Muscle layer of duodenum (tissue), 2 donors: Measurements from ENCODE around the gene TAF4.

Source experiments
- H3K27ac ChIP-seq: one replicate; pipeline ENCODE4 v1.7.0; 2013; ENCODE audit warnings: mild to moderate bottlenecking, low read length
- H3K27me3 ChIP-seq: one replicate; pipeline ENCODE4 v1.7.0; 2013; ENCODE audit warnings: low read depth, mild to moderate bottlenecking, control low read depth, low read length
- H3K36me3 ChIP-seq, 2 donors: one replicate each; pipeline ENCODE4 v1.7.0; 2013; ENCODE audit warnings: low read length in 2 of 2, control low read depth in 1 of 2, mild to moderate bottlenecking in 1 of 2; ENCODE audit not compliant: insufficient read depth in 2 of 2, control insufficient read depth in 1 of 2
- H3K4me1 ChIP-seq, 2 donors: one replicate each; pipeline ENCODE4 v1.7.0; 2013; ENCODE audit warnings: low read length in 2 of 2, mild to moderate bottlenecking in 2 of 2, control low read depth in 1 of 2, moderate library complexity in 1 of 2; ENCODE audit not compliant: insufficient read depth in 2 of 2, control insufficient read depth in 1 of 2
- H3K4me3 ChIP-seq, 2 donors: one replicate each; pipeline ENCODE4 v1.7.0; 2013; ENCODE audit warnings: low read length in 2 of 2, low read depth in 1 of 2, mild to moderate bottlenecking in 1 of 2
- H3K9me3 ChIP-seq, 2 donors: one replicate each; pipeline ENCODE4 v1.7.0; 2013; ENCODE audit warnings: low read length in 2 of 2, control low read depth in 1 of 2, mild to moderate bottlenecking in 1 of 2; ENCODE audit not compliant: control insufficient read depth in 1 of 2
- donor health status: healthy.

TAF4 gene

DNA sequence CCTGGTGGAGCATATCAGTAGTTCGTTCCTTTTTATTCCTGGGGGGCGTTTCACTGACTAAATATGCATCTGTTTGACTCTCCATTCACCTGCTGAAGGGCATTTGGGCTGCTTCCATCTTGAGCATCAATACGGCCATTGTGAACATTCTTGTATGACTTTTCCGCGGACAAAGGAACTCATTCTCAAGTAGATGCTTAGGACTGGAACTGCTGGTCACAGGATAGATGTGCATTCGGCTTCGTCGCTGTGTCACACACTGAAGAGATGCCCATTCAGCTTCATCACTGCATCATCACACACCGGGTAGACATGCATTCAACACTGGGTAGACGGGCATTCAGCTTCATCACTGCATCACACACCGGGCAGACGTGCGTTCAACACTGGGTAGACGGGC is 95.3 kb downstream of the TAF4 start:
- peaks cover 0 to 3% of the 10 kb centered on the region in 2 donors for H3K4me1 ChIP-seq
- H3K36me3 ChIP-seq, result peaks cover 20 to 26% of the 10 kb centered on the region in 2 donors
- no peaks in the 10 kb centered on the region for H3K9me3 ChIP-seq
- H3K27me3 ChIP-seq, result peaks cover 7% of the 10 kb centered on the region
- H3K27ac ChIP-seq, result no peak overlapping the region
- no peak overlapping the region for H3K4me3 ChIP-seq

GRCh38 chr20:61969806-61970205 is 95.9 kb downstream of the TAF4 start:
- peaks cover 7% of the 10 kb centered on the region for H3K27me3 ChIP-seq
- no peak overlapping the region for H3K27ac ChIP-seq
- peaks cover 20 to 26% of the 10 kb centered on the region in 2 donors for H3K36me3 ChIP-seq
- H3K9me3 ChIP-seq, result no peaks in the 10 kb centered on the region
- no peak overlapping the region for H3K4me3 ChIP-seq
- peaks cover 0 to 3% of the 10 kb centered on the region in 2 donors for H3K4me1 ChIP-seq

GRCh38 chr20:61968932-61969331 is 96.7 kb downstream of the TAF4 start:
- Histone ChIP-seq H3K36me3 (peaks cover 17 to 19% of the 10 kb centered on the region in 2 donors), H3K4me3 (no peak overlapping the region), H3K27ac (no peak overlapping the region), H3K9me3 (no peaks in the 10 kb centered on the region), H3K4me1 (peaks cover 0 to 3% of the 10 kb centered on the region in 2 donors), H3K27me3 (peaks cover 7% of the 10 kb centered on the region)

GRCh38 chr20:61968036-61968810 is 97.5 kb downstream of the TAF4 start:
- peaks cover 0 to 3% of the 10 kb centered on the region in 2 donors for H3K4me1 ChIP-seq
- H3K4me3 ChIP-seq, result no peak overlapping the region

GRCh38 chr20:61967300-61967699 is 98.4 kb downstream of the TAF4 start:
- H3K27me3 ChIP-seq, result peaks cover 7% of the 10 kb centered on the region
- H3K9me3 ChIP-seq, result no peaks in the 10 kb centered on the region
- no peak overlapping the region for H3K4me3 ChIP-seq
- H3K4me1 ChIP-seq, result peaks cover 0 to 3% of the 10 kb centered on the region in 2 donors
- H3K27ac ChIP-seq, result no peak overlapping the region
- peaks cover 1 to 2% of the 10 kb centered on the region in 2 donors for H3K36me3 ChIP-seq

More at GRCh38 chr20:61968036-61968810, 97.5 kb downstream of the TAF4 start:
- Histone ChIP-seq H3K36me3 (peaks cover 10 to 11% of the 10 kb centered on the region in 2 donors), H3K9me3 (no peaks in the 10 kb centered on the region), H3K27ac (no peak overlapping the region), H3K27me3 (peaks cover 7% of the 10 kb centered on the region)

DNA sequence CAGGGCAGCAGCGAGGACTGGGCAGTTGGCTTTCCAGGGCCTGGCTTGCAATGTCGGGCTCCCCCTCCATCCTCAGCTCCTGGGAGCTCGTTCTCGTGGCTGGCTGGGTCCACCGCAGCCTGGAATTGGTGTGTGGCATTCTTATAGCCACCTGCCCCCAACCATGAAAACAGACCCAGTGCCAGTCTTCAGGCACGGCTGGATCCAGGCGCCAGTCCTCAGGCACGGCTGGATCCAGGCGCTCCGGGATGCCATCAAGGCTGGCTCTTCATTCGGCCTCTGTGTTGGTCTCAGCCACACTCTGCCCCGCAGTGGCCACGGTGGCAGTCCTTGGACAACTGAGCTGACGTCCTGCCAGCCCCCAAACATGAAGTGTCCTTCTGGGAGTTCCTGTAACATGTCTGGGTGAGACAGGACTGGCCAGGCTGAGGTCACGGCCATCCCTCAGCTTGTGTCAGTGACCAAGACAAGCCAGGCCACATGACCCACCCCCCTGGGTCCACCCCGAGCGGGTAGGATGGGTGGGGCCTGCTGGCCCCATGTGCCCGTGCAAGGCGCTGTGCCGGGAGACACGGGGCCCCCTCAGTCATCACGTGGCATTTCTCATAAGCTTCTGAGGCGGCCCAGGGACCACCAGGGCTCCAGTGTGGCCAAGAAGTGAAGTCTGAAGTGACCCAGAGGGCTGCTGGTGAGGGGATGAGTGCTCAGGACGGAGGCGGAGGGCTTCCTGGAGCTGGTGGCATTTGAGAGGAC is 99.0 kb downstream of the TAF4 start:
- Histone ChIP-seq H3K27me3 (peaks cover 7% of the 10 kb centered on the region), H3K4me3 (no peak overlapping the region), H3K36me3 (no peaks in the 10 kb centered on the region), H3K27ac (no peak overlapping the region), H3K4me1 (peaks cover 0 to 3% of the 10 kb centered on the region in 2 donors), H3K9me3 (no peaks in the 10 kb centered on the region)

- Histone ChIP-seq H3K27ac (no peak overlapping the region), H3K9me3 (no peaks in the 10 kb centered on the region), H3K4me3 (no peak overlapping the region), H3K36me3 (no peaks in the 10 kb centered on the region), H3K27me3 (peaks cover 7% of the 10 kb centered on the region), H3K4me1 (peaks cover 0 to 3% of the 10 kb centered on the region in 2 donors)
Observed at GRCh38 chr20:61965606-61966491, 99.8 kb downstream of the TAF4 start.

DNA sequence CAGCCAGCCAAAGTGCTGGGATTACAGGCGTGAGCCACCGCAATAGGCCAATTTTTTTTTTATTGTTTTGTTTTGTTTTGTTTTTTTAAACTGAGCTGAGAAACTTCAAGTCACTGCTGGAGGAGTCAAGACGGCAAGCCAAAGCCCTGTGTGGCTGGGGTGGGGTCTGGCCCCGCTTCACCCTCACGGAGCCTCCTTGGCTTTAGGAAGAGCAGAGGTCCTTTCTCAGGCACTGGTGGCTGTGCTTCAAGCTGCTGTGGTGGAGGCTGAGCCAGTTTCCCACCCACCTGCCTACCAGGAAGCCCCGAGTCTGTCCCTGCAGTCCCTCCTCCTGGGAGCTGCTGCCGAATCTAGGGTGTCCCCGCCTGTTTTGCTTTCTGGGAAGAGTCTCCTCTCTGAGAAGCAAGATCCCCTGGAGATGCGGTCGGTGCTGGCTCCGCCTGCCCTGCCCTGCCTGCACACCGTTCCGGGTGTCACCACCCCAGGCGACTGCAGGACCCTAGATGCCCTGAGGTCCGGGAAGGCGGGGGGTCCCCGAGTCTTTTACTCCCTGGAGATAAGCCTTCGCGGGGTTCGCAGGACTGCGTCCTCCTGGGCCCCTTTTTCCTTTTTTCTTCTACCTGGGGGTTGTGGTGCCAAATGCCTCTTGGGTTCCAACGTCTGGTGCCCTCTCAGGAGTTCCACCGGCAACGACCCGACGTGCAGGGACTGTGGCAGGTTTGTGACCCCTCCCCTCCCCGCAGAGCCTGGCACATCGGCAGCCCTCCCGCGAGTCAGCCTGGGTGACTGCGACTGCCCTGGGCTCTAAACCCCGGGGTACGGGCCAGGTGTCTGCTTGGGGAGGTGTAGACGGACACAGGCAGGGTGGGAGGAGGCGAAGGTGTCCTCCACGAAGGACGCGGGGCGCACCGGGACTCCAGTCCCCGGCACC is 100.7 kb downstream of the TAF4 start:
- no peak overlapping the region for H3K4me3 ChIP-seq
- no peaks in the 10 kb centered on the region for H3K36me3 ChIP-seq
- peaks cover 7% of the 10 kb centered on the region for H3K27me3 ChIP-seq
- no peaks in the 10 kb centered on the region for H3K9me3 ChIP-seq
- peaks cover 0 to 3% of the 10 kb centered on the region in 2 donors for H3K4me1 ChIP-seq
- no peak overlapping the region for H3K27ac ChIP-seq

DNA sequence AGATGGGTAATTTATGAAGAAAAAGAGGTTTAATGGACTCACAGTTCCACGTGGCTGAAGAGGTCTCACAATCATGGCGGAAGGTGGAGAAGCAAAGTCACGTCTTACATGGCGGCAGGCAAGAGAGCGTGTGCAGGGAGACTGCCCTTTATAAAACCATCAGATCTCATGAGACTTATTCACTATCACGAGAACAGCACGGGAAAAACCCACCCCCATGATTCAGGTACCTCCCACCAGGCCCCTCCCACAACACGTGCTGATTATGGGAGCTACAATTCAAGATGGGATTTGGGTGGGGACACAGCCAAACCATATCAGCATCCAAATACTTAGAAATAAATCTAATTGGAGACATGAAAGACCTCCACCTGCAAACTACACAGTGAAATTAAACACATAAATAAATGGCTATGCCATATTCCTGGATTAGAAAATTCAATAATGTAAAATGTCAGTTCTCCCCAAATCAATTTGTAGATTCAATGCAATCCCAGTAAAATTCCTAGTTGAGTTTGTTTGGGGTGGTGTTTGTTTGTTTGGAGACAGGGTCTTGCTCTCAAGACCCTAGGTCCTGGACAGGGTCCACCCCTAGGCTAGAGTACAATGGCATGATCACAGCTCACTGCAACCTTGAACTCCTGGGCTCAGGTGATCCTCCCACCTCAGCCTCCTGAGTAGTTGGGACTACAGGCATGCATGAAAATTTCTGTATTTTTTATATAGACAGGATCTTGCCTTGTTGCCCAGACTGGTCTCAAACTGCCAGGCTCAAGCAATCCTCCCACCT is 101.6 kb downstream of the TAF4 start:
- H3K9me3 ChIP-seq, result no peaks in the 10 kb centered on the region
- no peaks in the 10 kb centered on the region for H3K36me3 ChIP-seq
- H3K27me3 ChIP-seq, result peaks cover 7% of the 10 kb centered on the region
- H3K4me3 ChIP-seq, result no peak overlapping the region
- H3K27ac ChIP-seq, result no peak overlapping the region
- H3K4me1 ChIP-seq, result peaks cover 0 to 3% of the 10 kb centered on the region in 2 donors

DNA sequence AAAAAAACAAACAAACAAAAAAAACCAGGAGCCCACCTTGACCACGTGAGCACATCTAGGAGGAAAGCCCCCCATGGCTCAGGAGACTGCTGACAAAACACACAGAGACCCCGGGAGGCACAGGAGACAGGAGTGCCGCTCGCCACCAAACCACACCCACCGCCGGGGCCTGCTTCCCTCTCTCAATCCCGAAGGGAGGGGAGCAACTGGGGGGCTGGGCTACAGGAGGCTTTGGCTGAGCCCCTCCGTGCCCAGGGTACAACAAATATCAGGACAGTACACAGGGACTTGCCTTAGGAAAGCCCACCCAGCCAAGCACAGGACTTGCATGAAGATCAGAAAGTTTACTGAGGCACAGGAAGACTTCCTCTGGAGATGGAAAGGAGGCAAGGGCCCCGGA is 102.5 kb downstream of the TAF4 start:
- H3K27ac ChIP-seq, result no peak overlapping the region
- H3K4me3 ChIP-seq, result no peak overlapping the region
- H3K4me1 ChIP-seq, result peaks cover 0 to 3% of the 10 kb centered on the region in 2 donors
- H3K27me3 ChIP-seq, result peaks cover 7% of the 10 kb centered on the region
- H3K36me3 ChIP-seq, result no peaks in the 10 kb centered on the region
- H3K9me3 ChIP-seq, result no peaks in the 10 kb centered on the region
